GM19452 (cell line): ENCODE data around the gene BABAM2.

ENCODE experiments used
- ATAC-seq: cut with Tn5 transposase; IDR thresholded peaks from one replicate; pipeline ENCODE4 v1.9.1; 2021; ENCODE audit not compliant: unreplicated experiment

The BABAM2 gene

DNA sequence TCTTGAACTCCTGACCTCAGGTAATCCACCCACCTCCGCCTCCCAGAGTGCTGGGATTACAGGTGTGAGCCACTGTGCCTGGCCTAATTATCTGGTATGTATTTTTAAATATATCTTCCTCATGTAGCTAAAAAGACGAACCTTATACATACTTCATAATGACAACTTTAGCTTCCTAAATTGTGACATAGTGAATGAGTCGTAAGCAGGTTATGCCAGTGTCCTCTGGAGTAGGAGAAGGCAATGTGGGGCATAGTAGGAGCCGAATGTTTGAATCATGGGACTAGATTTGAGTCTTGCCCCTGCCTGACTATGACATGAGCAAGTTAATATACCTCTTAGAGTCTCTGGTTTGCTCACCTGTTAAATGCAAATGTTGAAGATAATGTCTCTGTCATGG, 406.4 kb downstream of the BABAM2 start:
- ATAC-seq: no peak

DNA sequence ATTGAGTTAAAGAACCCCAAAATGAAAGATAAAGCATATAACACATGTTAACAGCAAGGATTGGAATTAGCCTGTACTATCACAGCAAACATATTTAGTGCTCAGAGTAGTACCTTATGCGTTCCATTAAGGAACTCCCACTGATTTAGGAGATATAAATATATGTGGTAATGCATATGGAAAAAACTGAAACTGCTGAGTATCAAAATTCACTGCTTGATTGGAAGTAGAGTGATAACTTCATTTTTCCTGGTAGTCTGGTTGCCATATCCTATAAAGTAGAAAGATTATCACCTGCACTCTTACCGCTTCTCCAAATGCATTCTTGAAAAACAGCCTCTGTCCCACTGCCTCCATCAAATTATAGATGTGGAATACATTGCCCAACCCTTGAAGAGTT, 407.0 kb downstream of the BABAM2 start:
- no peak for ATAC-seq

DNA sequence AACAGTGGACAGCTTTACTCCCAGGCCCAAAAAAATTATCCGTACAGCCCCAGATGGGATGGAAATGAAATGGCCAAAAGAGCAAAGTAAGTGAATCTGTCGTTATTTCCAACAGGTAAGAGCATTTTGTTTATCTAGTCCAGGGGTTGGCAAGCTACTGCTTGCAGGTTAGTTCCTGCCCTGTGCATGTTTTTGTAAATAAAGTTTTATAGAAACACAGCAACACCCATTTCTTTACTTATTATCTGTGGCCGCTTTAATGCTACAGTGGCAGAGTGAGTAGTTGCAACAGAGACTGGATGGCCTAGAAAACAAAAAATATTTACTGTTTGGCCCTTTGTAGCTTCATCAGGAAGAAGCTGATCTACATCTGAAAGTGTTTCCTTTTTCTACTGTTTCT, 407.9 kb downstream of the BABAM2 start:
- no peak for ATAC-seq

DNA sequence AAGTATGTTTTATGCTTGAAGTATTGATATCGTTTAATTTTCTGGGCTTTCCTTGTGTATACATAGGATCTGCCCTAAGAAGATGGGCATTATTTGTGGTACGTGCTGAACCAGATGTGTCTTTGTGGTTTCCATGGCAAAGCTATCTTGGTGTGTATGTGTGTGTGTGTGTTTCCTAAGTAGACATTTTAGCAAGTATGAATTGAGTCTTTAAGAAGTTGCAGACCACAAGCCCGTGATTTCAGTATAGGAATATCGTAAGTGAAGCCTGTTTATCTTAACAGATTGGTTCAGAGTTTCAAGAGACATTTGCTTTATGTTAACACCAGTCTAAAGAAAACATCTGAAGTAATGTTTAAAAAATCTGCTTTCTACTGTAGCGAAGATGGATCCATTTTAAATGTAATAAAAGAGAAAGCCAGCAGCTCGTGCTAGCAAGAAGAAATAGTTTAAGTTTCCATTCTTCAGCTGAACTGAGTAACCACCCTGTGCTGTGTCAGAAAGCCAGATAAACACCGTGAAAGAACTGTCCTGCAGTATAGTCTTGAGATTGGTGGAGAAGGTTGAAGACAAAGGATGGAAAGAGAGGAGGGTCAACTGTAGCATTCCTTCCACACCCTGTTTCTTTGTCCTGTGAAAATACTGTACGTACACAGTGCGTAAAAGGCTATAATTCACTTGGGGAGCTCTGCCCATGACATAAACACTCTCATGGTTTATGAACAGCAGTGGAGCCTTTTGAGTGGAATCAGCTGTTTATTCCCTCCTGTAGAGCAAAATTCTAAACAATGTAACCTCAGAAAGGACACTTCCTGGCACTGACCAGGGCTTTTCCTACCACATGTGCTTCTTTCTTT, 410.2 kb downstream of the BABAM2 start:
- ATAC-seq: no peak

DNA sequence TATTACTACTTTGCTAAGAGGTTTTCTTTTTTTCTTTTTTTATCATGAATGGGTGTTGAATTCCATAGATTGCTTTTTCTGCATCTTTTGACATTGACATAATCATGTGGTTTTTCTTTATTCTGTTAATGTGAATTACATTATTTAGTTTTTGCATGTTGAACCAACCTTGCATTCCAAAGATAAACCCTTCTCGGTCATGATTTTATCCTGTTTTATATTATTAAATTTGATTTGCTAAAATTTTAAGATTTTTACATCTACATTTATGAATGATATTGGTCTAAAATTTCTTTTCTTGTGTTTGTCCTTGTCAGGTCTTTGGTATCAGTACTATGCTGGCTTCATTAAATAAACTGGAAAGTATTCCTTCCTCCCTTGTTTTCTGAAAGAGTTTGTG, 414.7 kb downstream of the BABAM2 start:
- no peak for ATAC-seq

DNA sequence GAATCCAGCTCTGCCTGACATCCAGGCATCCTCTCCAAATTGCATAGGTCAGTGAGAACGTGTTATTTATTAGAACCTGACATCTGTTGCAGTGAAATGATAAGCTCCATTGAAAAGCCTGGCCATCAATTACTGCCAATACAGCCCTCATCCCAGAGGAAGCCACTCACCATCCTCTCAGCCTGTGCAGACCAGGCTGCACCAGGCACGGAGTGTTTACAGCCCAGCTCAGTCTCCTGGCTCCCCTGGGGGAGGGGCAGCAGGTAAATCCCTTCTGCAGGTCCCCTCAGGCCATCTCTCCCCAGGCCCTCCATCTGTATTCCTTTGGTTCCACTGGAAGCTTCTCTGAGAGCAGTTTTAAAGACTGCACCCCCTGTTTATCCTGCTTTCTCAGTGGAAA, 419.6 kb downstream of the BABAM2 start:
- no peak for ATAC-seq

DNA sequence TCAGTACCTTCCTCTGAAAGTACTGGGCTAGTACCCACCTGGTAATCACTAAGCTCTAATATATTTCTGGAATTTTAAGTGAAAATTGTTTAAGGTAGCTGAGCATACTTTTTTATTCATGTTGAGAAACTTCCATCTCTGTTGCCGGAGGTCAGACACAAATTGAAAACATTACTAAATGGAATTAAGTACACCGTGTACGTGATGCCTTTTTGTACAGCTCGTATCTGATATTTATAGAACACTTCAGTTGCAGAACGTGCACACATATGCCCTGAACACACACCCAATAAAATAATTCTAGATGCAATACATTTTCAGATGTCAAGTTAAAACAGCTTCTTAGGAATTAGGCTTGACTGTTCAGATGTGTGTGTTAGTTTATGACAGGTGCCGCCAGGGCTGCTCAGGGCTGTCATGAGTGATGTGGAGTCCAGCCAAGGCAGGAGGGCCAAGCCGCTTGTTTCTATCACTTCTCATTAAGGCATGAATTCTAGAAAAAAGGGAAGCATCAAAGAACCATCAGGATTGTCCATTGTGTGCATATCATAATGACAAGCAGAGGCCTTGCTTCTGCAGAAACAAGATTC, 421.2 kb downstream of the BABAM2 start:
- no peak for ATAC-seq

DNA sequence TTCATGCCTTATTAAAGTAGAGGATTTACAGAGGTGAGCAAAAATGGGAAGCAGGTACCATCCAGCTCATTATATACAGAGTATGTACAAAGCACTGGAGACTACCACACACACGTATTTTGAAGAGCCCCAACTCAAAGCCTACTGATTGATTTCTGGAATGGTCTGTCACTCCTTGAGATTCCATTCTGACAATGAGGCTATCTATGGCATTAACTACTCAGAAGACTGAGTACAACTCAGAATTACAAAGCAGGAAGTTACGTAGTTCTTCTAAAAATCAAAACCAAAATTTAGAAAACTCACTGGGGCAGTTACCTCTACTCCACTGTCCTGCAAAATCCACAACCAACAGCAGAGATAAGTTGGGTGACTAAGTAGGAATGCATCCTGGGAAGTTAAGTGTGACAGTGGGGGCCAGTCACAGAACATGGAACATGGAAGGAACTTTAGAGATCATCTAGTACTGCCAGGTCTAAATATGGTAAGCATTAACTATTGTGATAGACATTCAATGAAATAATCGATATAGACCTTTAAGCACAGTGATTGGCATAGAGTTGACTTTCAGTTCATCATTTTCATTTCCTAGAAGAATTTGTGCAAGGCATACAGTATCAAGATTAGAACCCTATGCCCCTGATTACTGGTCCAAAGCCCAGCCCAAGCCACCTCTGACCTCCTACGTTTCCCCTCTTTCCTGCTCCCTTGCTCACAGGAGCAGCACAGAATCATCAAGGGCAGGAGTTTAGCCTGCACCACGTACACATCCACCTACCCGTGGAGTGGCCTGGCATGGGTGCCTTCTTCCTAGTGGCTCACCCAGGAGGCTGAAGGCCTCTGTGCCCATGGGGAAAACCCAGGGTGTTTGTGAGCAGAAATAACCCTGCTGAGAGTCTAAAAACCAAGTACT, 422.0 kb downstream of the BABAM2 start:
- no peak for ATAC-seq

DNA sequence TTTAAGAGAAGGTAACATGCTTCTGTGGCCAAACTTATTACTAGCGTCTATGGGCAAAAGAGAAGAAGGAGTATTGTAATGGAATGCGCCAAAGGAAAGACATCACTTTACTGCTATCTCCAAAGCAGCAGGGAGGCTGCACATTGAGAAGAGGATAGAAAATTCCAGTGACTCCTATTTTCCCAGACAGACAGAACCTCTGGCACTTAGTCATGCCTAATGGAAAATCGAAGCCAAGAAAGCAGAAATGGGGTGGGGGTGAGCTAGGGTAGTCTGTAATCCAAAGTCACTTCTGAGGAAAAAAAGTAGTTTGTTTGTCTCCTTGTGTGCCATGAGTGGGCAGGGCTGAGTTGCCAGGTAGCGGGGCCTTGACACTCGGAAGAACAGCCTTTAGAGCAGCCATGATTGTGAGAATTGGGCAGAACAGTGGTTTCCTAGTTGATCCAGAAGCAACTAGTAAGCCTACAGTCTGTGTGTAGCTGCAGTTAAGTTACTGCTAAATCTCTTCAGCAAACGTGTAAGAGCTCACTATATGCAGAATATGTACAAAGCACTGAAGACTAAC, 422.8 kb downstream of the BABAM2 start:
- no peak for ATAC-seq

DNA sequence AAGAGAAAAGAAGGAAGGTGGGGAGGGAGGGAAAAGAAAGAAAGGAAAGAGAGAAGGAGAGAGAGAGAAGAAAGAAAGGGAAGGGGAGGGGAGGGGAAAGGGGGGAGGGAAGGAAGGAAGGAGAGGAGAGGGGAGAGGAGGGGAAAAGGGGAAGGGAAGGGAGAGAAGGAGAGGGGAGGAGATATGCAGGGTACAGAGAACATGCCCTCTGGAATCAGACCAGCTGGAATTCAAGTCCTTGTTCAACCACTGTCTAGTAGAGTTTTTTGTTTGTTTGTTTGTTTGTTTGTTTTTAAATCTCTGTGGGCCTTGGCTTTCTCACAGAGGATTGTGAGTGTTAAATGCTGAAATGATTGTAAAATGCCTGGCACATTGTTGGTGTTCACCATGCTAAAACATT, 424.4 kb downstream of the BABAM2 start:
- ATAC-seq: no peak

DNA sequence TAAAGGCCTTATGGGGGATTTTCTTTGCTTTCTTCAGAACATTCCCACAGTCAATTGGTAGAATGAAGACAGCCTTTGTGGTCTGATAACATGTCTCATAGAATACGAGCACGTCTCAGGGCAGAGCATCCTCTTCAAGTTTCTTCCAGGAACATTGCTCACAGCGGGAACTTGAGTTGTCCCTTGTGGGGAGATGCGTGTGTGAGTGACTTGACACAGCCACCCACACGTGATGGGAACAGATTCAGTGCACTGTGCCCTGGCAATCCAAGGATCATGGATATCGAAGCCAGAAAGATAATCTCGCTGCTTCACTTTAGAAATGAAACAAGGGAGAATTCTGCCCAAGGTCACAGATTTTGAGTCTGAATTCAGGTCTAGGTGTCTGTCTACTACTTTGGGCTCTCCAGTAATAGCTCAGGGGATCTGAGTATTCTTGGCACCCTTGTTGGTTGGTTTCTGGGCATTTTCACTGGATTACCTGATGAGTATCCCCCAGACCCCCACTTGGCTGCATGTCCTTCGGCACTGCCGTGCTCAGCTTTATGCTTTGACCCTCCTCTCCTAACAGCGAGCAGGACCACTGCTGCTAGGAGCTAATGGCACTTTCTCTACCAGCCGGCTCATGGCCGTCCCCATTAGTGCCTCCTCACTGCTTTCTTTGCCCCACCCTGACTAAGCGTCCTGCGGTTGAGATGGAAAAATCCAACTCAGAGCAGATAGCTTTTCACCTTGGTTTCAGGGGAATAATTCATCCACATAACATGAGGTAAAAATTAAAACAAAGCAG, 426.2 kb downstream of the BABAM2 start:
- no peak for ATAC-seq

DNA sequence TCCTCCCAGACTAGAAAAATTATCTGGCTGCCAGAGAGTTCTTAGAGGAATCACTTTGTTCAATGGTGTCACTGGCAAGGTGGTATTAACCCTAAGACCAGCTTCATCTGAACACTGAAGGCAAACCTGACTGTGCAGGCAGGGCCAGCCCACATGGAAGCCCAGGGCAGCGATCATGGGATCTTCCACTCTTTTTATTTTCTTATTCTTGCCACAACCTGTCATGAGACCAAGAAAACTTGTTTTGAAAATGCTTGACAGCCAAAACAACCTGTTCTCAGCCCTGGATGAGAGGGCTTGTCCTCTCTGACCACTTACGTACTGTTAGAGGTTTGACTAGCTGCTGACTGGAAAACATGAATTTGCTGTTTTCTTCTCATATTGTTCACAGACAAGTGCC, 426.9 kb downstream of the BABAM2 start:
- ATAC-seq: no peak

DNA sequence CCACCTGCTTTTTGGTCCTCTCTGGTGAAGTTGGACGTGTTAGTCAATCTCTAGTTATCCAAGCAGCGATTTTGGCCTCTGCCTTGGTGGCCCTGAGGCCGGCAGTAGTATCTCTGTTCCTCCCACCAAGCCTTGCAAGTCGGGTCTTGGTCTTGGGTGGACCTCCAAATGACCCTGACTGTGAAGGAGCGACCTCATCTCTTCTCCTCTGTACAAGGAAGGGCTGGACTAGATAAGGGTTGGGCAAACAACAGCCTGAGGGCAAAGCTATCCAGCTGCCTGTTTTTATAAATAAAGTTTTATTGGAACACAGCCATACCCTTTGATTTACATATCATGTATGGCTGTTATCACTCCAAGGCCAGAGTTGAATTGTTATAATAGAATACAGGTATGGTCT, 427.5 kb downstream of the BABAM2 start:
- ATAC-seq: no peak

DNA sequence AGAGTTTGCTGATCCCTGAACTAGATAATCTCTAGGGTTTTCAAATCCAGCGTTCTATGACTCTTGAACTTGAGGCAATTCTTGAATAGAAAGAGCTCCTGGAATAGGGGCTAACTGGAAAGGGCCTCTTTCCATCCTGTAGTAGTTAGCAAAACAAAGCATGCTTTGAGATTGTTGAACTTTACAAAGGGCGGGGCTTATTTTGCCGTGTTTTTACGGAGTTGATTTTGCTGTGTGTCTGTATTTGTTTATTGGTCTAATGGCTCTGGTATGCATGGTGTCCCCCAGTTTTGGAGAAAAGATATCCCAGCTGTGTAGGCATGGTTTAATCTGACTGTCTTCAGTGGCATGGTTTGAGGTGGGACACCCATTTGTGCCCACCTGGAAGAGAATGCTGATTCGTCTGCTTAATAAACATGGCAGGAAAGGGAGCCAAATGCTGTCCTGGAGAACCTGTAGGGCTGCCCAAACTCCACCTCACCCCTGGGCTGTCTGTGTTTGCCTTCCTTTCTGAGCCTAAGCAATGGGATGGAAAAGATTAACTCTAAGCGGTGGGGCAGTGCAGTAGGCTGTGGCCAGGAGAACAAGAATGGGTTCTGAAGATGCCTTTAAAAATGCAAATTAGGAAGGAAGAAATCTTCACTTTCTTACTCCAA, 428.1 kb downstream of the BABAM2 start:
- no peak for ATAC-seq

DNA sequence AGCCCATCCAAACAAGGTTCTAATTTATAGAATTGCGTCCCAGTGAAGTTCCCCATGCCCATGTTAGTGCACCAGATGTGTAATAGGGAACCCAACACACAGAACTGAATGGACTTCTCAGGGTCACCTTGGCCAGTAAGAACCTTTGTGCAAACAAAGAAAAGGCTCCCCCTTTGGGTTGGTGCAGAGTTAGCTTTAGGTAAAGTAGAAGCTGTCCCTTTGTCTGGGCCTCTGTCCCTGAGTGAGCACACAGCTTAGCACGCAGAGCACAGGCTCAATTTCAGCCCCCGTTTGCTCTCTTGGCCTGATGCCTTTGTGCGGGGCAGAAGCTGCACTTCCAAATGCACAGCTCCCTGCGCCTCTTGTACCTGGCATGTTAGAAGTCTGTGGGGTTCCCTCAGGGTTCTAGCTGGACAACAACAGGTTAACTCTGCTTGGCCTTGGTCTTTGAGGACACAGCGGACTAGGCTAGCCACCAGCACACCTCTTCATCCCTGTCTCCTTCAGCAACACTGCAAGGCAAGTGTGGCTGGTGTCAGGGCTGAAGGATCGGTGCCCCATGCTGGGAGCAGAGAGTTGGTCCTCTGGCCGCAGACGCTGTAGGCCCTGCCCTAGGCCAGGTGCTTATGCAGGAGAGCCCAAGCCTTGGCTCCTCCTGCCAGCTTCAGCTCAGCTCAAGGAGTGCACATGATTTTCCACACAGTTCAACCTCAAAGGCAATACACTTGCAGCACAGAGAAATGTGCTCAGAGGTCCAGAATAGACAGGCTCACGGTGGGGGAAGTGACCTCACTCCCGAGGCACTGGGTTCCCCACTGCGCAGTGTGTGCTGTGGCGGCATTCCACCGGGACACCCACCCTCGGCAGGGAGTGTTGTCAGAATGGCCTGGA, 428.8 kb downstream of the BABAM2 start:
- ATAC-seq: no peak

DNA sequence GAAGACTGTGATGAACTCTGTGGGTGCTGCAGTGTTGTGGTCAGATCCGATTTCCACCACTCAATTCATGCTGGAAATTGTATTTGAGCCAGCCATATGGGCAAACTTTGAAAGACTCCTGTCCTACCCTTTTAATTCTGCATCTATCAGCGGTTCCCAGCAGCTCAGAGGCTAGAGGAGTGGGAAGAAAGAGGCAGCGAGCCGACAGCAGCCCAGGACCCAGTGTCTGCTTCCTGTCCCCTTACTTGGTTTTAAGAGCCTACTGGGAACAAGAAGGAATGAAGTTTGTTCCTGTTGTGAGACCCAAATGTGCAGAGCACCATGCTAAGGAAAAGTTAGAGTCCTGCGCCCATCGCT, 429.5 kb downstream of the BABAM2 start:
- no peak for ATAC-seq

DNA sequence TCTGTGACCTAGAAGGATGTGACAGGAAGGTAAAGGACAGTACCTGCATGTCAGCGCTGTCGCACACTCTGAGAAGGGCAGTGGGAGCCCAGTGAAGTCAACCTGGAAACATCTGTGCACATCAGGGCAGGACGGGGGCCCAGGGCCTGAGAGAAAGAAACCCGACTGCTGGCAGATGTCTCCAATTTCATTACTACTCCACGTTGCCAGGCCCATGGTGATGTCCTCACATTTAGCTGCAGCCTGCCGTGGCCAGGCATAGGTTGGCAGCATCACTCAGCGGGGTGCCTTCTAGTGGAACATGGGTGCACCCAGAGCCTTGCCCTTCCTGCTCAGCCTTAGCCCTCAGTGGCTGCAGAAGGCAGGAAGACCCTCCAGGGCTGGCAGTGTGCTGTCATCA, 429.8 kb downstream of the BABAM2 start:
- ATAC-seq: no peak

DNA sequence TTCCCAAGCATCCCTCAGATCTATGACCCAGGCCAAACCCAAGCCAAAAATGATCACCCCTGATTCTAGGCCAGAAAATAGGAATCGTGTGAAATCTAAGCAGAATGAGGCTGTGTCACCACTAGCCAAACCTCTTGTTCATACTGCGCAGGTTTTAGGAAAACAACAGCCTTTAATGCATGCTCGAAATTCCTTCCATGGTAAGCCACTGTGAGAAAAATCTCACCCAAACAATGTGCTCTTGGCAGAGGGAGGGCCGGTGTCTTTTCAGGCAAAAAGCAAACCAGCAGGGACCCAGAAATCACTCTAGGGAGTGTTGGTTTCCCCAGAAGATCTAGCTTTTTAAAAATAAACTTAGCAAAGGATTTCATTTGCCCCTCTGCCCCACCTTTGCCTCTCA, 430.9 kb downstream of the BABAM2 start:
- ATAC-seq: no peak

DNA sequence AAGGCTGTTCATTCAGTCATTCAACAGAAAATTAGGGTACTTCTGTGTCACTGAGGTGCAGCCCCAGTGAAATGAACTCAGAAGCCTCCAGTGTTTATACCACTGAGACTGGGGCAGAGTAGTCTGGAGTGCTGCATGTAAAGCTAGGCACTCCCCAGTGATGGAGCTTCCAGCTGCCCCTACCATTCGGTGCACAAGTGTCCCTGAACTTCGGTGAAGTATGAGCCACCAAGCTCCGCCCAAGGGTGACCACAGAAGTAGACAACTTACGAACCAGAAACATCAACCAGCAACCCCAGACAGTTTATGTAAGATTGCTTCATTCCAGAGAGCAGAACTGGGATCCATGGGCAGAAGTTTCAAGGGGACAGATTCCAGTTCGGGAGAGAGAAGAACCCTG, 431.5 kb downstream of the BABAM2 start:
- no peak for ATAC-seq
